Cardiac septum (tissue), 1 donor: ENCODE data around the gene PPP2R1B. TPM values are rescaled to one million over a fixed set of nuclear protein-coding genes. Genes with fewer than 3 reads are reported as not detected.

Experiments
- DNase-seq: peaks from one replicate; pipeline ENCODE4 v3.0.0-alpha.2; 2020; ENCODE audit warnings: low spot score
- intact Hi-C: fragments of 100-400 bp; cut with DNase I; formaldehyde crosslinking; loops from one replicate; pipeline ENCODE4 v1.14.0; 2022
- total RNA-seq: library from RNA; stranded (reverse); fragmentation: NEBNext Ultra II Directional; extraction: Animal tissue kit (Norgen Biotek cat#: 25700); gene quantifications from one replicate; pipeline ENCODE4 v1.2.1, GENCODE V29; 2021
- donor health status: DM: no; HTN: no; CAD: no.

Gene PPP2R1B
- total RNA-seq, 1 donor from 2014 or later = 12.9 TPM

- intact Hi-C loops = no loop called here
Observed at GRCh38 chr11:111761036-111761435, 5.2 kb downstream of the PPP2R1B start.

GRCh38 chr11:111759778-111760407 is 6.3 kb downstream of the PPP2R1B start:
- intact Hi-C loops = no loop called here
- no peak for DNase-seq

More at GRCh38 chr11:111761036-111761435, 5.2 kb downstream of the PPP2R1B start:
- DNase-seq = no peak

DNA sequence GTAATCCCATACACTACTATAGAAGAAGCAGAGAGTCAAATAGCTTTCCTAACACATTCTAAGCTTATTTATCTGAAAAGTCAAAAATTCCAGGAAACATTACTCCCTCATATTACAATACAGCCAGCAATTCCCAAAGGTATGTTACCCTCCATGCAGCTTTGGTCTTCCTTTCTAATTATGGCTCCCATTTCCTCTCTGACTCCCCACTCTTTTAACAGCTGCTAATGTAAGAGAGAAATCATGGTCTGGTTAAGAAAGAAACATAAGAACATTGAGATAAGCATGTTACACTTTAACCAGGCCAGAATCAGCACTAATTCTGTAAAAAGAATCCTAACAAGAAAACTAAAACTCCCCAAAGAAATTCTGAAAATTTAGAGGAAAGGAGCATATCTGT is 6.8 kb downstream of the PPP2R1B start:
- intact Hi-C loops = no loop called here

GRCh38 chr11:111756097-111756496 is 10.1 kb downstream of the PPP2R1B start:
- intact Hi-C loops = no loop called here
- no peak for DNase-seq

More for the DNA sequence above, 6.8 kb downstream of the PPP2R1B start:
- no peak for DNase-seq

DNA sequence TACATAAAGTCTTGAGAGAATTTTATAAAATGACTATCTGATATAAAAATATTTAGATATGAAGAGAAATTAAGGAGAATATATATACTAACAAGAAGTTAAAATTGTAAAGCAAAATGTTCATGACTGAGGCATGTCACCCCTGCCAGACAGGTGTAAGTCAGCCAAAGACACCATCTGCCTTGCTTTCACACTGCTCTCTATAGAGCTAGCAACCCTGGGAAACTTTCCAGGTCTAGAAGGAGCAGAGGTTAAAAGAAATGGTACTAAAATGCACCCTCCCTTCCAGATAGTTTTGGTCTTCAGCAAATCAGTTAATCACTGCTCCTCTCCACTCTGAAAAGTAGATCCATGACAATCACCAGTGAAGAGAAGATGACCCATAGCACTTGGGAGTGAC is 16.5 kb downstream of the PPP2R1B start:
- intact Hi-C loops = no loop called here
- DNase-seq = no peak

DNA sequence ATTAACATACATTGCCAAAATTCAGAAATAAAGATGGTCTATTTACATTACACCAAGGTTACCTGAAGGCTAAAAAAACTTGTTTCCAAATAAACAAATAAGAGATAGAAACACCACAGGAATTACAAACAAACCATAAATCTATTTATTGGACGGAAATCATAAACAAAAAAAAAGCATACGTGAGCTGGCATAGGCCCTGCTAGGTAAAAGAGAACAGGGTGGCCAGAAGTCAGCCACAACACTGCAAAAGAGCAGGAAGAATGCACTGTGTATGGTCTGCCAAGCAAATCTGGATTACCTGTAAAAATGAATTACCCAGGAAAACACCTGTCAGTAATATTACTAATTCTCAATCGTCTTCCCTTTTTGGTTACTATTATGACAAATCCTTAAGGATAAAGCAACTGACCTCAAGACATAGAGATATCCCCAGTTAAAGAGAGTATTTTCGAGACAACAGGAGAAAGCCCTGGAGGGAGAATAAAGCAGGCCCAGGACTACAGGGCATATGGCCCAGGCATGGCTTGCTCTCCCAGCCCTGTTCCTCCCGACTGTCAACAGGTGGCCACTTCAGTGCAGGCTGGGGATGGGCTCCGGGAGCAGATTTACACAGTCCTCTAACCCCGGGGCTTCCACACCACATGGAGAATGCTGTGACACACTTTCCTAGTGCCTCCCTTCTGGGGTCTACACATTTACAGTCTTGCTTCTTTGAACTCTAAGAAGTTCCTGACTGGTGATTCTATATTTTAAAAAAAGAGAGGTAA is 18.0 kb downstream of the PPP2R1B start:
- intact Hi-C loops = no loop called here
- DNase-seq = no peak

- intact Hi-C loops = no loop called here
- no peak for DNase-seq
Observed at GRCh38 chr11:111745719-111746504, 20.3 kb downstream of the PPP2R1B start.

DNA sequence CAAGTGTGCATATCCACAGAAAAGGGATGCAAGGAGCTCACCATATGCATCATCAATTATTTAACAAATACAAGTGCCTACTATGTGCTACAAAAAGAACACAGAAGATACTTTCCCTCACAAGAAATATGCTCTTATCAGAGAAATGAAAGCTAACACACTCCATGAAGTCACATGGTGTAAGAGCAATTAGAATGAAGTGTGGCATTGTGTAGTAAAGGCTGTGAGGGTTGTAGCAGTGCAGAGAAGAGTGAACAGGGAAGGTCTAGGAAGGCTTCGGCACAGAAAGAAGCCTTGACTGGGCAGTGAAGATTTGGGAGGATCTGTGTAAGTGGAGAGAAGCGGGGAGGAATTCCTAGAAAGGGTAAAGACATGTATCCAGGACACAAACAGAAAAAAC is 22.5 kb downstream of the PPP2R1B start:
- DNase-seq = no peak
- intact Hi-C loops = no loop called here

GRCh38 chr11:111741751-111742150 is 24.4 kb downstream of the PPP2R1B start:
- intact Hi-C loops = no loop called here
- DNase-seq = no peak

DNA sequence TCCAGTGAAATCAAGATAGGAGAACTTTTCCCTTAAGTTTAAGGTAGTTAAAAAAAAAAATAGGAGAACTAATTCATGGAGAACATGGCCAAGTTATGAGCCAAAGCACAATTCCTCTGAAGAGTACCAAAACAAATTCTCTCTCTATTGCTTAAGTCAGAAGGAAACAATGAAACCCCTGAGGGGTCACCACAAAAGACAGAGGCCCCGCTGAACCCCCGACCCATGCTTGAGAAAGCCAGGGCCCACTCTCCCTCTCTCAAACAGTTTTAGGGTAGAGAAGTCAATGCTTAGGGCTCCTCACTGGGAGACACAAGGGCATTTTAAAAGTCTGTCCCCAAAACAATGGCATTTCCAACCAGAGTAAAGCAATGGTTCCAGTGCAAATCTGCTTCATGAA is 26.9 kb downstream of the PPP2R1B start:
- intact Hi-C loops = loop anchor here (10.0 kb wide), 1 partner anchor 134 kb away; the partner anchor contains the start of gene SIK2

GRCh38 chr11:111737444-111738210 is 28.6 kb downstream of the PPP2R1B start:
- intact Hi-C loops = loop anchor here (10.0 kb wide), 1 partner anchor 133 kb away; the partner anchor contains the start of gene SIK2
- no peak for DNase-seq

More for the DNA sequence above, 26.9 kb downstream of the PPP2R1B start:
- DNase-seq = no peak

GRCh38 chr11:111736621-111737443 is 29.4 kb downstream of the PPP2R1B start:
- intact Hi-C loops = loop anchor here (10.0 kb wide), 1 partner anchor 132 kb away; the partner anchor contains the start of gene SIK2
- no peak for DNase-seq

DNA sequence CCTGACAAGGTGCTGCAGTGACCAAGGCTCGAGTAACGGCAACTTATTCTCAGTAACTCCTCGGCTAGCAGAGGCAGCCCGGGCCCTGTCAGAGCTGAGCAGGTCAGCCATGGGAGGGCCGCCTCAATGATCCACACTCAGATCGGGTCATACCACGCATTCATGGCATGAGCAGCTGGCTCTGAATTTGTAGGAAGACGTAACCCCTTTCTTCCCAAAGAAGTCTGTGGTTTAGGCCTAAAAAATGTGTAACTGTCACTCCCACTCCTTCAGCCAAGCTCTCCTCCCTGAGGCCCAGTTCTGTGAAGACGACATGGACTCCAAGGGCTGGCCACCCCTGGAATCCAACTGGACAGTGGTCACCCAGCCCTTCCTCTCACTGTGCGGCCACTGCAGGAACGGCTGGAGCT is 30.0 kb downstream of the PPP2R1B start:
- no peak for DNase-seq
- intact Hi-C loops = loop anchor here (10.0 kb wide), 1 partner anchor 131 kb away; the partner anchor contains the start of gene SIK2

- intact Hi-C loops = loop anchor here (10.0 kb wide), 1 partner anchor 131 kb away; the partner anchor contains the start of gene SIK2
Observed at GRCh38 chr11:111735262-111736116, 30.7 kb downstream of the PPP2R1B start.

DNA sequence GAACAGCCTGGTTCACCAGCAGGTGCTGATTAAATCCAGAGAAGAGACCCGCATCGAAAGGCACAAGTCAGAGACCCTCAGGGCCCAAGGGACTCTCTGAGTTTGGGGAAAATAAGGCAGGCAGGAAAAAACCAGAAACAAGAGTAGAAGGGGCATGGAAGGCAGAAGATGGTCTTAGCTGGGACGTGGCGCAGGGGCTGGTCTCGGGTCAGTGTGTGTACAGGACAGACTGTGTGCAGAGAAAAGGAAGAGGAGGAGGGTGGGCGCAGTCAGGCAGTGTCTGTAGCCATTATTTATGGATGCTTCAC is 31.3 kb downstream of the PPP2R1B start:
- intact Hi-C loops = loop anchor here (5.0 to 10.0 kb wide), 2 partner anchors 32 to 130 kb away; partner anchors contain the start of genes PPP2R1B and SIK2

More at GRCh38 chr11:111735262-111736116, 30.7 kb downstream of the PPP2R1B start:
- DNase-seq = no peak

GRCh38 chr11:111734101-111734953 is 31.9 kb downstream of the PPP2R1B start:
- intact Hi-C loops = loop anchor here (5.0 to 10.0 kb wide), 2 partner anchors 33 to 130 kb away; partner anchors contain the start of genes PPP2R1B and SIK2

More for the DNA sequence above, 31.3 kb downstream of the PPP2R1B start:
- no peak for DNase-seq

More at GRCh38 chr11:111734101-111734953, 31.9 kb downstream of the PPP2R1B start:
- no peak for DNase-seq
